AG09319 (cell line): ENCODE data around the gene SHROOM3.

Source experiments
- DNase-seq: peaks from one replicate; pipeline ENCODE4 v3.0.0-alpha.2; 2010; ENCODE audit warnings: low read depth; ENCODE audit errors: extremely low read depth
- TF ChIP-seq, protein P1 (sequence below): IDR thresholded peaks from 2 replicates; pipeline ENCODE4 v1.5.1; 2011; ENCODE audit warnings: low read depth, mild to moderate bottlenecking, inconsistent platforms, low read length, moderate library complexity

The SHROOM3 gene

GRCh38 chr4:76704133-76704881, 269.3 kb downstream of the SHROOM3 start:
- TF ChIP-seq, protein P1, sequence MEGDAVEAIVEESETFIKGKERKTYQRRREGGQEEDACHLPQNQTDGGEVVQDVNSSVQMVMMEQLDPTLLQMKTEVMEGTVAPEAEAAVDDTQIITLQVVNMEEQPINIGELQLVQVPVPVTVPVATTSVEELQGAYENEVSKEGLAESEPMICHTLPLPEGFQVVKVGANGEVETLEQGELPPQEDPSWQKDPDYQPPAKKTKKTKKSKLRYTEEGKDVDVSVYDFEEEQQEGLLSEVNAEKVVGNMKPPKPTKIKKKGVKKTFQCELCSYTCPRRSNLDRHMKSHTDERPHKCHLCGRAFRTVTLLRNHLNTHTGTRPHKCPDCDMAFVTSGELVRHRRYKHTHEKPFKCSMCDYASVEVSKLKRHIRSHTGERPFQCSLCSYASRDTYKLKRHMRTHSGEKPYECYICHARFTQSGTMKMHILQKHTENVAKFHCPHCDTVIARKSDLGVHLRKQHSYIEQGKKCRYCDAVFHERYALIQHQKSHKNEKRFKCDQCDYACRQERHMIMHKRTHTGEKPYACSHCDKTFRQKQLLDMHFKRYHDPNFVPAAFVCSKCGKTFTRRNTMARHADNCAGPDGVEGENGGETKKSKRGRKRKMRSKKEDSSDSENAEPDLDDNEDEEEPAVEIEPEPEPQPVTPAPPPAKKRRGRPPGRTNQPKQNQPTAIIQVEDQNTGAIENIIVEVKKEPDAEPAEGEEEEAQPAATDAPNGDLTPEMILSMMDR: no peak
- DNase-seq: no peak

- DNase-seq: no peak
- TF ChIP-seq, protein P1: no peak
These were observed 270.4 kb downstream of the SHROOM3 start for GRCh38 chr4:76705472-76705871.

- no peak for DNase-seq
- TF ChIP-seq, protein P1: no peak
These were observed 271.6 kb downstream of the SHROOM3 start for GRCh38 chr4:76706581-76706980.

- DNase-seq: no peak
- TF ChIP-seq, protein P1: no peak
These were observed 274.1 kb downstream of the SHROOM3 start for GRCh38 chr4:76708971-76709771.

- DNase-seq: no peak
- TF ChIP-seq, protein P1: no peak
These were observed 274.7 kb downstream of the SHROOM3 start for GRCh38 chr4:76709772-76710090.

- TF ChIP-seq, protein P1: no peak
These were observed 277.5 kb downstream of the SHROOM3 start for GRCh38 chr4:76712564-76712963.

DNA sequence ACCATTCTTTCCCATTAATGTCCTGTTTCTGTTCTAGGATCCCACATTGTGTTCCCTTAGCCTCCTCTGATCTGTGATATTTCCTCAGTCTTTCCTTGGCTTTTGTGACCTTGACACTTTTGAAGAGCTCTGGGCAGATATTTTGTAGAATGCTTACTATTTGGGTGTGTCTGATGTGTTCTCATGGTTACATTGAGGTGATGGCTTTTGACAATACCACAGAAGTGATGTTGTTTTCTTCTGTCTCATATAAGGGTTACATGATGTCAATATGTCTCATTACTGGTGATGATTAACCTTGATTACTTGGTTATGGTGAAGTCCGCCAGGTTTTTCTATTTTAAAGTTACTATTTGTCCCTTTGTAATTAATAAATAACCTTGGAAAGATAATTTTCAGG, 279.2 kb downstream of the SHROOM3 start:
- no peak for DNase-seq
- TF ChIP-seq, protein P1: no peak

More at GRCh38 chr4:76712564-76712963, 277.5 kb downstream of the SHROOM3 start:
- no peak for DNase-seq
